B cell (primary cell): ENCODE measurements around the gene ZNF345. TPM values are rescaled to one million over a fixed set of nuclear protein-coding genes. Genes with fewer than 3 reads are reported as not detected.

Experiments used
- ATAC-seq: fragments of 200-7000 bp; cut with Tn5 transposase; one replicate; pipeline ENCODE4 v1.10.0; 2021; ENCODE audit warnings: low read depth, mild to moderate bottlenecking, moderate number of reproducible peaks, moderate library complexity
- CTCF ChIA-PET: fragments of 350-600 bp; sonication (Branson Sonifier 250); formaldehyde crosslinking; loops from one replicate; lab custom pipeline; 2021; ENCODE audit warnings: antibody characterized with exemption, inconsistent platforms; lab: Charles Lee
- POLR2A ChIA-PET: fragments of 350-600 bp; sonication (Branson Sonifier 250); formaldehyde crosslinking; loops from one replicate; lab custom pipeline; 2021; ENCODE audit warnings: antibody characterized with exemption; lab: Charles Lee
- DNase-seq: peaks from one replicate; pipeline ENCODE4 v3.0.0; 2013
- H2AFZ ChIP-seq: 2 replicates; pipeline ENCODE4 v1.6.1; 2012; ENCODE audit warnings: mild to moderate bottlenecking, low read depth, low read length; ENCODE audit not compliant: insufficient read depth, poor library complexity, severe bottlenecking
- H3K27ac ChIP-seq, 2 donors: 1 replicate in 1 of 2; 2 replicates in 1 of 2; pipeline ENCODE4 v1.5.1; 2012 to 2013; ENCODE audit warnings: low read length in 2 of 2, mild to moderate bottlenecking in 2 of 2, moderate library complexity in 1 of 2
- H3K27me3 ChIP-seq, 4 experiments: fragments of 200-600 bp in 1 of 4; sonication (generic) in 1 of 4; replicated peaks in 1 of 4; 1 replicate in 2 of 4; 2 replicates in 2 of 4; pipeline versions ENCODE4 v1.6.1 to v1.7.0; 2013 to 2016; ENCODE audit warnings: low read length in 3 of 4, mild to moderate bottlenecking in 2 of 4, mixed read lengths in 1 of 4, moderate library complexity in 1 of 4; ENCODE audit not compliant: insufficient read depth in 4 of 4, control insufficient read depth in 3 of 4; ENCODE audit errors: control extremely low read depth in 1 of 4
- H3K36me3 ChIP-seq, 2 experiments: replicated peaks in 1 of 2; 1 replicate in 1 of 2; 2 replicates in 1 of 2; pipeline versions ENCODE4 v1.6.1 to v1.7.1; 2013; ENCODE audit warnings: low read length in 1 of 2; ENCODE audit not compliant: insufficient read depth in 2 of 2, control insufficient read depth in 1 of 2; ENCODE audit errors: control extremely low read depth in 1 of 2, extremely low read depth in 1 of 2
- H3K4me1 ChIP-seq, 2 donors: fragments of 200-600 bp in 1 of 2; sonication (generic) in 1 of 2; 1 replicate in 1 of 2; 2 replicates in 1 of 2; pipeline versions ENCODE4 v1.5.1 to v1.6.1; 2013 to 2017; ENCODE audit warnings: low read length in 2 of 2; ENCODE audit not compliant: control insufficient read depth in 2 of 2, insufficient read depth in 2 of 2
- H3K4me2 ChIP-seq: replicated peaks from 2 replicates; pipeline ENCODE3; 2012; ENCODE audit warnings: mild to moderate bottlenecking, low read depth, low read length; ENCODE audit not compliant: poor library complexity, severe bottlenecking
- H3K4me3 ChIP-seq, 5 experiments: fragments of 200-600 bp in 1 of 5; sonication (generic) in 1 of 5; 1 replicate in 3 of 5; 2 replicates in 2 of 5; pipeline versions ENCODE4 v1.5.1 to v1.7.0; 2011 to 2016; ENCODE audit warnings: low read length in 4 of 5, mild to moderate bottlenecking in 4 of 5, low read depth in 2 of 5, control low read depth in 1 of 5, moderate library complexity in 1 of 5; ENCODE audit not compliant: insufficient read depth in 1 of 5; ENCODE audit errors: control extremely low read depth in 1 of 5, extremely low read depth in 1 of 5
- H3K79me2 ChIP-seq: fragments of 200-600 bp; sonication (generic); one replicate; pipeline ENCODE4 v1.6.0; 2016; ENCODE audit warnings: low read length; ENCODE audit not compliant: control insufficient read depth, insufficient read depth
- H3K9ac ChIP-seq: fragments of 200-600 bp; sonication (generic); 2 replicates; pipeline ENCODE4 v1.6.1; 2017; ENCODE audit warnings: mild to moderate bottlenecking, low read length, moderate library complexity
- H3K9me3 ChIP-seq, 3 donors: one replicate each; pipeline versions ENCODE4 v1.6.1 to v1.7.1; 2013; ENCODE audit warnings: low read length in 2 of 3; ENCODE audit not compliant: control insufficient read depth in 2 of 3, insufficient read depth in 1 of 3; ENCODE audit errors: control extremely low read depth in 1 of 3
- H4K20me1 ChIP-seq: 2 replicates; pipeline ENCODE4 v1.6.0; 2012; ENCODE audit warnings: mild to moderate bottlenecking, low read length; ENCODE audit not compliant: insufficient read depth, control insufficient read depth, poor library complexity, severe bottlenecking
- H3K27ac Mint-ChIP-seq: one replicate; pipeline ENCODE4 v1.8.0; 2021; ENCODE audit warnings: mixed read lengths
- H3K27me3 Mint-ChIP-seq: one replicate; pipeline ENCODE4 v1.8.0; 2021; ENCODE audit warnings: mixed read lengths
- H3K4me1 Mint-ChIP-seq: one replicate; pipeline ENCODE4 v1.8.0; 2021; ENCODE audit warnings: mixed read lengths
- H3K4me3 Mint-ChIP-seq: one replicate; pipeline ENCODE4 v1.8.0; 2021; ENCODE audit warnings: mixed read lengths
- H3K9me3 Mint-ChIP-seq: one replicate; pipeline ENCODE4 v1.8.0; 2022; ENCODE audit warnings: mixed read lengths; ENCODE audit not compliant: insufficient read depth
- CTCF ChIP-seq: fragments of 200-600 bp; IDR thresholded peaks from one replicate; pipeline ENCODE4 v1.8.0; 2022; ENCODE audit warnings: antibody characterized with exemption, mild to moderate bottlenecking
- EZH2 ChIP-seq: IDR thresholded peaks from 2 replicates; pipeline ENCODE4 v1.6.1; 2012; ENCODE audit warnings: borderline replicate concordance, low read depth, mild to moderate bottlenecking, moderate library complexity, low read length; ENCODE audit not compliant: insufficient read depth, poor library complexity, severe bottlenecking
- WGBS: methylation state at CpG from one replicate; pipeline ENCODE4 v1.1.5; 2013; ENCODE audit warnings: missing lambda C conversion rate; ENCODE audit not compliant: insufficient coverage; 5-methylcytosine and 5-hydroxymethylcytosine counted together
- intact Hi-C: fragments of 100-400 bp; cut with micrococcal nuclease; formaldehyde crosslinking; loops from one replicate; pipeline ENCODE4 v1.10.0; 2022
- polyA plus RNA-seq: library from polyadenylated mRNA; depleted of rRNA; stranded (reverse); fragments of >200 nt; gene quantifications from 2 replicates; pipeline ENCODE4 v1.2.3, GENCODE V29; 2012
- total RNA-seq, 2 donors: library from RNA; stranded (reverse); fragments of 120-200 nt in 1 of 2; gene quantifications; 1 replicate in 1 of 2; 2 replicates in 1 of 2; pipeline versions ENCODE4 v1.2.3 to v1.2.4, GENCODE V29; 2013 to 2022

The ZNF345 gene
- total and polyA plus RNA-seq, 2 donors (not counting 1 experiment from before 2014, with no cell fraction given) = 6.2 to 19.5 TPM

GRCh38 chr19:36915992-36916830 lies 65.5 kb downstream of the ZNF345 start, which contains the start of the genes ZNF568 and ZNF829:
Gene ZNF568 (plus strand): TSS chr19:36916332. CDS start chr19:36922771, 6,439 bp downstream.
Gene ZNF829 (minus strand): TSS chr19:36916291. CDS start chr19:36915167, 1,124 bp downstream.
- Histone ChIP-seq H3K4me3 (peak within 1 kb of the TSS; percentile 77 to 90 (median 86)), H3K9me3 (peaks cover 0 to 7% (median 2%) of the 10 kb centered on the region in 3 donors), H3K4me2 (peak within 1 kb of the TSS; percentile 77), H3K27me3 (no peaks in the 10 kb centered on the region), H3K27ac (peak within 1 kb of the TSS; percentile 86 to 95), H3K9ac (peak within 1 kb of the TSS; percentile 78), H2AFZ (peak within 1 kb of the TSS; percentile 96), H3K79me2 (peaks cover 10% of the 10 kb centered on the region), H4K20me1 (no peaks in the 10 kb centered on the region), H3K4me1 (peaks cover 11 to 12% of the 10 kb centered on the region in 2 donors), H3K36me3 (peaks cover 9 to 13% of the 10 kb centered on the region in 2 experiments)
- peak within 1 kb of the TSS; percentile 95 for H3K27ac Mint-ChIP-seq
- 1% methylated on average over 57 of the region's 57 CpGs for WGBS
- TF ChIP-seq EZH2 (no peak), CTCF (peak; percentile 81)
- H3K9me3 Mint-ChIP-seq = peaks cover 9% of the 10 kb centered on the region
- peak within 1 kb of the TSS; percentile 96 for H3K4me3 Mint-ChIP-seq
- intact Hi-C loops = loop anchor here (1.0 to 5.0 kb wide), 9 partner anchors 57 to 551 kb away; partner anchors contain the start of genes ZNF345, ZNF383, ZNF569 and ZNF570
- H3K27me3 Mint-ChIP-seq = no peaks in the 10 kb centered on the region
- ATAC-seq = peak; percentile 89
- peaks cover 24% of the 10 kb centered on the region for H3K4me1 Mint-ChIP-seq
- DNase-seq = peak; percentile 96
- ChIA-PET POLR2A (no interaction called here), CTCF (no interaction called here)

GRCh38 chr19:36916991-36917390 lies 66.3 kb downstream of the ZNF345 start:
- peak overlapping the region; percentile 77 for H3K4me2 ChIP-seq
- Mint-ChIP-seq H3K9me3 (peaks cover 9% of the 10 kb centered on the region), H3K4me3 (peak overlapping the region; percentile 96), H3K4me1 (peaks cover 24% of the 10 kb centered on the region), H3K27ac (peak overlapping the region; percentile 90), H3K27me3 (no peaks in the 10 kb centered on the region)
- peak overlapping the region; percentile 78 for H3K9ac ChIP-seq
- no peak for TF ChIP-seq CTCF
- no peak for TF ChIP-seq EZH2
- H2AFZ ChIP-seq = peak overlapping the region; percentile 96
- WGBS = 88% methylated on average over 5 of the region's 7 CpGs
- no peaks in the 10 kb centered on the region for H3K27me3 ChIP-seq
- peaks cover 11 to 12% of the 10 kb centered on the region in 2 donors for H3K4me1 ChIP-seq
- no peaks in the 10 kb centered on the region for H4K20me1 ChIP-seq
- H3K4me3 ChIP-seq = peak overlapping the region; percentile 77 to 90 (median 86)
- peaks cover 0 to 8% (median 0%) of the 10 kb centered on the region in 3 donors for H3K9me3 ChIP-seq
- no peak for ATAC-seq
- DNase-seq = peak; percentile 12
- CTCF ChIA-PET = no interaction called here
- POLR2A ChIA-PET = no interaction called here
- H3K79me2 ChIP-seq = peaks cover 10% of the 10 kb centered on the region
- peak overlapping the region; percentile 86 to 95 for H3K27ac ChIP-seq
- intact Hi-C loops = loop anchor here (1.0 to 5.0 kb wide), 9 partner anchors 56 to 550 kb away; partner anchors contain the start of genes ZNF345, ZNF383, ZNF569 and ZNF570
- peaks cover 6 to 8% of the 10 kb centered on the region in 2 experiments for H3K36me3 ChIP-seq
